GM12878 (cell line): ENCODE results near the gene SEMA5B.

Experiments used
- BRCA1 ChIP-seq: IDR thresholded peaks from 2 replicates; pipeline ENCODE4 v1.6.1; 2011; ENCODE audit warnings: low read depth, low read length, improper control_type of control experiment
- JUNB ChIP-seq: IDR thresholded peaks from 2 replicates; pipeline ENCODE4 v1.6.1; 2016; ENCODE audit warnings: antibody characterized with exemption, mild to moderate bottlenecking
- POLR2A ChIP-seq: IDR thresholded peaks from 2 replicates; pipeline ENCODE4 v1.6.1; 2011; ENCODE audit warnings: low read depth, mild to moderate bottlenecking, low read length
- RAD21 ChIP-seq: IDR thresholded peaks from 2 replicates; pipeline ENCODE4 v1.6.1; 2011; ENCODE audit warnings: mild to moderate bottlenecking, low read depth, low read length, moderate library complexity; ENCODE audit not compliant: insufficient read depth
- SREBF2 ChIP-seq: IDR thresholded peaks from 2 replicates; pipeline ENCODE4 v1.6.1; 2012; ENCODE audit warnings: mild to moderate bottlenecking, low read length
- SRF ChIP-seq, 2 experiments: IDR thresholded peaks; 2 replicates each; pipeline ENCODE4 v1.6.1; 2011; ENCODE audit warnings: low read depth in 2 of 2, low read length in 2 of 2, mild to moderate bottlenecking in 1 of 2, moderate library complexity in 1 of 2
- TF ChIP-seq, protein P1 (sequence below): IDR thresholded peaks from 2 replicates; pipeline ENCODE4 v1.6.1; 2012; ENCODE audit warnings: mild to moderate bottlenecking, low read depth, low read length
- TF ChIP-seq, protein P2 (sequence below), 3 experiments: IDR thresholded peaks in 2 of 3; conservative IDR thresholded peaks in 1 of 3; 2 replicates each; pipeline ENCODE4 v1.5.1; 2011; ENCODE audit warnings: low read depth in 3 of 3, low read length in 3 of 3, mild to moderate bottlenecking in 3 of 3, control low read depth in 2 of 3, moderate library complexity in 2 of 3, inconsistent platforms in 1 of 3, mixed read lengths in 1 of 3; ENCODE audit not compliant: control insufficient read depth in 2 of 3, insufficient read depth in 1 of 3; ENCODE audit errors: extremely low read depth in 1 of 3
- TF ChIP-seq, protein P3 (sequence below): IDR thresholded peaks from 2 replicates; pipeline ENCODE4 v1.6.1; 2012; ENCODE audit warnings: low read depth, low read length, improper control_type of control experiment

GRCh38 chr3:122973893-122974615, 53.5 kb downstream of the SEMA5B start:
- TF ChIP-seq, protein P1, sequence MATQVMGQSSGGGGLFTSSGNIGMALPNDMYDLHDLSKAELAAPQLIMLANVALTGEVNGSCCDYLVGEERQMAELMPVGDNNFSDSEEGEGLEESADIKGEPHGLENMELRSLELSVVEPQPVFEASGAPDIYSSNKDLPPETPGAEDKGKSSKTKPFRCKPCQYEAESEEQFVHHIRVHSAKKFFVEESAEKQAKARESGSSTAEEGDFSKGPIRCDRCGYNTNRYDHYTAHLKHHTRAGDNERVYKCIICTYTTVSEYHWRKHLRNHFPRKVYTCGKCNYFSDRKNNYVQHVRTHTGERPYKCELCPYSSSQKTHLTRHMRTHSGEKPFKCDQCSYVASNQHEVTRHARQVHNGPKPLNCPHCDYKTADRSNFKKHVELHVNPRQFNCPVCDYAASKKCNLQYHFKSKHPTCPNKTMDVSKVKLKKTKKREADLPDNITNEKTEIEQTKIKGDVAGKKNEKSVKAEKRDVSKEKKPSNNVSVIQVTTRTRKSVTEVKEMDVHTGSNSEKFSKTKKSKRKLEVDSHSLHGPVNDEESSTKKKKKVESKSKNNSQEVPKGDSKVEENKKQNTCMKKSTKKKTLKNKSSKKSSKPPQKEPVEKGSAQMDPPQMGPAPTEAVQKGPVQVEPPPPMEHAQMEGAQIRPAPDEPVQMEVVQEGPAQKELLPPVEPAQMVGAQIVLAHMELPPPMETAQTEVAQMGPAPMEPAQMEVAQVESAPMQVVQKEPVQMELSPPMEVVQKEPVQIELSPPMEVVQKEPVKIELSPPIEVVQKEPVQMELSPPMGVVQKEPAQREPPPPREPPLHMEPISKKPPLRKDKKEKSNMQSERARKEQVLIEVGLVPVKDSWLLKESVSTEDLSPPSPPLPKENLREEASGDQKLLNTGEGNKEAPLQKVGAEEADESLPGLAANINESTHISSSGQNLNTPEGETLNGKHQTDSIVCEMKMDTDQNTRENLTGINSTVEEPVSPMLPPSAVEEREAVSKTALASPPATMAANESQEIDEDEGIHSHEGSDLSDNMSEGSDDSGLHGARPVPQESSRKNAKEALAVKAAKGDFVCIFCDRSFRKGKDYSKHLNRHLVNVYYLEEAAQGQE: no peak
- no peak for TF ChIP-seq BRCA1
- TF ChIP-seq RAD21: no peak
- TF ChIP-seq, protein P2, sequence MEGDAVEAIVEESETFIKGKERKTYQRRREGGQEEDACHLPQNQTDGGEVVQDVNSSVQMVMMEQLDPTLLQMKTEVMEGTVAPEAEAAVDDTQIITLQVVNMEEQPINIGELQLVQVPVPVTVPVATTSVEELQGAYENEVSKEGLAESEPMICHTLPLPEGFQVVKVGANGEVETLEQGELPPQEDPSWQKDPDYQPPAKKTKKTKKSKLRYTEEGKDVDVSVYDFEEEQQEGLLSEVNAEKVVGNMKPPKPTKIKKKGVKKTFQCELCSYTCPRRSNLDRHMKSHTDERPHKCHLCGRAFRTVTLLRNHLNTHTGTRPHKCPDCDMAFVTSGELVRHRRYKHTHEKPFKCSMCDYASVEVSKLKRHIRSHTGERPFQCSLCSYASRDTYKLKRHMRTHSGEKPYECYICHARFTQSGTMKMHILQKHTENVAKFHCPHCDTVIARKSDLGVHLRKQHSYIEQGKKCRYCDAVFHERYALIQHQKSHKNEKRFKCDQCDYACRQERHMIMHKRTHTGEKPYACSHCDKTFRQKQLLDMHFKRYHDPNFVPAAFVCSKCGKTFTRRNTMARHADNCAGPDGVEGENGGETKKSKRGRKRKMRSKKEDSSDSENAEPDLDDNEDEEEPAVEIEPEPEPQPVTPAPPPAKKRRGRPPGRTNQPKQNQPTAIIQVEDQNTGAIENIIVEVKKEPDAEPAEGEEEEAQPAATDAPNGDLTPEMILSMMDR (IDR thresholded peaks at IDR 0.05 in 2 of 3, conservative IDR thresholded peaks at IDR 0.05 in 1 of 3; ENCODE audit: control insufficient read depth in 2 of 3, extremely low read depth in 1 of 3, insufficient read depth in 1 of 3, low read depth in 3 of 3, low read length in 3 of 3): no peak
- TF ChIP-seq SREBF2: no peak
- TF ChIP-seq, protein P3, sequence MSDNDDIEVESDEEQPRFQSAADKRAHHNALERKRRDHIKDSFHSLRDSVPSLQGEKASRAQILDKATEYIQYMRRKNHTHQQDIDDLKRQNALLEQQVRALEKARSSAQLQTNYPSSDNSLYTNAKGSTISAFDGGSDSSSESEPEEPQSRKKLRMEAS: no peak
- no peak for TF ChIP-seq JUNB
- TF ChIP-seq SRF (IDR thresholded peaks at IDR 0.05; ENCODE audit: low read depth in 2 of 2, low read length in 2 of 2): no peak
- no peak for TF ChIP-seq POLR2A
